Fibroblast of mammary gland (primary cell): ENCODE data around the gene ENPP1.

Experiments
- DNase-seq: peaks from one replicate; pipeline ENCODE4 v3.0.0-alpha.2; 2010; ENCODE audit warnings: low read depth
- H3K4me3 ChIP-seq: 2 replicates; pipeline ENCODE4 v1.5.1; 2011; ENCODE audit warnings: low read depth, mild to moderate bottlenecking, low read length, moderate library complexity; ENCODE audit not compliant: control insufficient read depth
- CTCF ChIP-seq: conservative IDR thresholded peaks from 2 replicates; pipeline ENCODE4 v1.5.1; 2011; ENCODE audit warnings: low read depth, low read length, inconsistent platforms; ENCODE audit not compliant: control insufficient read depth, insufficient read depth

ENPP1 gene

GRCh38 chr6:131765081-131765803 lies 42.6 kb upstream of the ENPP1 start:
- DNase-seq: peak; percentile 78
- no peak for TF ChIP-seq CTCF
- H3K4me3 ChIP-seq: no peak overlapping the region

- no peak overlapping the region for H3K4me3 ChIP-seq
- no peak for TF ChIP-seq CTCF
- no peak for DNase-seq
These were observed 42.0 kb upstream of the ENPP1 start for GRCh38 chr6:131765804-131766135.

GRCh38 chr6:131766631-131767030 lies 41.2 kb upstream of the ENPP1 start:
- no peak for DNase-seq
- H3K4me3 ChIP-seq: no peak overlapping the region
- TF ChIP-seq CTCF: no peak

- H3K4me3 ChIP-seq: no peak overlapping the region
- no peak for DNase-seq
These were observed 38.9 kb upstream of the ENPP1 start for GRCh38 chr6:131768964-131769363.

GRCh38 chr6:131769385-131770141 lies 38.3 kb upstream of the ENPP1 start:
- no peak for DNase-seq
- no peak overlapping the region for H3K4me3 ChIP-seq
- no peak for TF ChIP-seq CTCF

More at GRCh38 chr6:131768964-131769363, 38.9 kb upstream of the ENPP1 start:
- TF ChIP-seq CTCF: no peak

GRCh38 chr6:131770776-131771175 lies 37.0 kb upstream of the ENPP1 start:
- DNase-seq: no peak
- TF ChIP-seq CTCF: no peak
- H3K4me3 ChIP-seq: no peak overlapping the region
